ENCODE results near the gene LSM14A. TPM values are rescaled to one million over a fixed set of nuclear protein-coding genes. Genes with fewer than 3 reads are reported as not detected.

The LSM14A gene
- polyA plus RNA-seq, 2 of the 4 experiments (the other 2 are of a cell fraction), result 241 to 264 TPM

DNA sequence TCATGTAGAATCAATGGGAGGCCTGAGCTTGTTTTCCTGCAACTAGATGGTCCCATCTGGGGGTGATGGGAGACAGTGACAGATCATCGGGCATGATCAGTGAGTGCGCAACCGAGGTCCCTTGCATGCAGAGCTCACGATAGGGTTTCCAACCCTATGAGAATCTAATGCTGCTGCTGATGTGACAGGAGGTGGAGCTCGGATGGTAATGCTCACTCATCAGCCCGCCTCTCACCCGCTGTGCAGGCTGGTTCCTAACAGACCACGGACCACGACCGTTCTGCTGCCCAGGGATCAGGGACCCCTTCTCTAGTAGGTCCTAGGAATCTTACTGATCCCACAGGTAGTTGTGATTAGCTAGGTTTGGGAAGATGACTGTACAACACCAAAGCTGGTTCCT is 58.5 kb downstream of the LSM14A start:
- no peak for FAIRE-seq

DNA sequence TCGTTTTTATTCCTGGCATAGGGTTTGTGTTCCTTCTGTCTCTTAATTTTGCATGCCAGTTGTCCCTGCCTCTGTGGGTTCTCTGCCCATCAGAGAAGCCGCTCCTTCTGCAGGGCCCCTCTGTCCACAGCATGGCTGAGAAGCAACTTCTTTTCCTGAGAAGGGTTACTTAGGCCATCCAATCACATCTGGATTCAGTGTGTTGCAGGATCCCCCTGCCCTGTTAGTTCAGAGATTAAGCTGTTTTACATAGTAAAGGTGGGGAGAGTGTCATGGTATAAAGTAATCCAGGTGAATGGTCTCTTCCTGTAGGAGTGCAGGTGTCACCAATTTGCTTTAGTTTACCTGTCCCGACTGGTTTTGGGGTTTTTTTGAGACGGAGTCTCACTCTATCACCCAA is 59.1 kb downstream of the LSM14A start:
- POLR2A ChIA-PET, result no interaction called here
- Histone ChIP-seq H3K4me1 (peaks cover 31% of the 10 kb centered on the region), H3K4me3 (no peak overlapping the region), H3K27ac (peak overlapping the region in 1 of 2 experiments; percentile 13; a peak in 1 of 6 replicates), H3K4me2 (no peak overlapping the region), H3K9me3 (no peaks in the 10 kb centered on the region)
- 94% methylated on average over 4 of the region's 4 CpGs for WGBS (ENCODE audit: missing lambda C conversion rate)
- ATAC-seq (no peak), FAIRE-seq (no peak), DNase-seq (ENCODE audit: low read depth in 1 of 2, low spot score in 1 of 2) (no peak)
- TF ChIP-seq, protein P1, sequence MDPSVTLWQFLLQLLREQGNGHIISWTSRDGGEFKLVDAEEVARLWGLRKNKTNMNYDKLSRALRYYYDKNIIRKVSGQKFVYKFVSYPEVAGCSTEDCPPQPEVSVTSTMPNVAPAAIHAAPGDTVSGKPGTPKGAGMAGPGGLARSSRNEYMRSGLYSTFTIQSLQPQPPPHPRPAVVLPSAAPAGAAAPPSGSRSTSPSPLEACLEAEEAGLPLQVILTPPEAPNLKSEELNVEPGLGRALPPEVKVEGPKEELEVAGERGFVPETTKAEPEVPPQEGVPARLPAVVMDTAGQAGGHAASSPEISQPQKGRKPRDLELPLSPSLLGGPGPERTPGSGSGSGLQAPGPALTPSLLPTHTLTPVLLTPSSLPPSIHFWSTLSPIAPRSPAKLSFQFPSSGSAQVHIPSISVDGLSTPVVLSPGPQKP (IDR thresholded peaks at IDR 0.05; ENCODE audit: low read depth, low read length), result no peak
- no peak for TF ChIP-seq ZFP36 (IDR thresholded peaks at IDR 0.05; ENCODE audit: borderline replicate concordance, partially characterized antibody)
- TF ChIP-seq, protein P2, sequence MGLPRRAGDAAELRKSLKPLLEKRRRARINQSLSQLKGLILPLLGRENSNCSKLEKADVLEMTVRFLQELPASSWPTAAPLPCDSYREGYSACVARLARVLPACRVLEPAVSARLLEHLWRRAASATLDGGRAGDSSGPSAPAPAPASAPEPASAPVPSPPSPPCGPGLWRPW (IDR thresholded peaks at IDR 0.05), result no peak
- TF ChIP-seq ESRRA (IDR thresholded peaks at IDR 0.05; ENCODE audit: borderline replicate concordance, low read length), result no peak
- TF ChIP-seq MAFK (IDR thresholded peaks at IDR 0.05; ENCODE audit: partially characterized antibody), result no peak
- no peak for TF ChIP-seq JUN (IDR thresholded peaks at IDR 0.05)
- TF ChIP-seq EHMT2 (IDR thresholded peaks at IDR 0.05; ENCODE audit: low read depth), result no peak
- TF ChIP-seq CHD2 (IDR thresholded peaks at IDR 0.05; ENCODE audit: low read length, partially characterized antibody), result no peak
- TF ChIP-seq JUNB (IDR thresholded peaks at IDR 0.05), result no peak
- no peak for TF ChIP-seq HOXB5 (CRISPR knock-in tag; IDR thresholded peaks at IDR 0.05)
- TF ChIP-seq MYC (IDR thresholded peaks at IDR 0.05; ENCODE audit: borderline replicate concordance, low read length), result no peak
- no peak for TF ChIP-seq HEYL (CRISPR knock-in tag; IDR thresholded peaks at IDR 0.05)
- TF ChIP-seq ZC3H11A (IDR thresholded peaks at IDR 0.05), result no peak
- no peak for TF ChIP-seq CBX8 (IDR thresholded peaks at IDR 0.05)
- no peak for TF ChIP-seq PHF8 (IDR thresholded peaks at IDR 0.05; ENCODE audit: borderline replicate concordance, low read depth)
- no peak for TF ChIP-seq FOSL2 (IDR thresholded peaks at IDR 0.05)
- no peak for TF ChIP-seq FOSL2 (CRISPR knock-in tag; IDR thresholded peaks at IDR 0.05)
- no peak for TF ChIP-seq RFX5 (IDR thresholded peaks at IDR 0.05)
- CTCF ChIA-PET, result interaction anchor here (0.8 to 12.6 kb wide), 5 partner anchors 8 to 815 kb away, joined by 3 to 173 read pairs (median 4); no protein-coding TSS in a partner anchor

More for the DNA sequence above, 58.5 kb downstream of the LSM14A start:
- no peak overlapping the region for H3K4me3 ChIP-seq
- 95% methylated on average over 10 of the region's 10 CpGs for WGBS (ENCODE audit: missing lambda C conversion rate)
- no peak for TF ChIP-seq CHD2 (IDR thresholded peaks at IDR 0.05; ENCODE audit: low read length, partially characterized antibody)
- TF ChIP-seq HOXB5 (CRISPR knock-in tag; IDR thresholded peaks at IDR 0.05), result no peak
- TF ChIP-seq BHLHE40 (IDR thresholded peaks at IDR 0.05; ENCODE audit: low read depth, low read length), result no peak
- TF ChIP-seq, protein P3, sequence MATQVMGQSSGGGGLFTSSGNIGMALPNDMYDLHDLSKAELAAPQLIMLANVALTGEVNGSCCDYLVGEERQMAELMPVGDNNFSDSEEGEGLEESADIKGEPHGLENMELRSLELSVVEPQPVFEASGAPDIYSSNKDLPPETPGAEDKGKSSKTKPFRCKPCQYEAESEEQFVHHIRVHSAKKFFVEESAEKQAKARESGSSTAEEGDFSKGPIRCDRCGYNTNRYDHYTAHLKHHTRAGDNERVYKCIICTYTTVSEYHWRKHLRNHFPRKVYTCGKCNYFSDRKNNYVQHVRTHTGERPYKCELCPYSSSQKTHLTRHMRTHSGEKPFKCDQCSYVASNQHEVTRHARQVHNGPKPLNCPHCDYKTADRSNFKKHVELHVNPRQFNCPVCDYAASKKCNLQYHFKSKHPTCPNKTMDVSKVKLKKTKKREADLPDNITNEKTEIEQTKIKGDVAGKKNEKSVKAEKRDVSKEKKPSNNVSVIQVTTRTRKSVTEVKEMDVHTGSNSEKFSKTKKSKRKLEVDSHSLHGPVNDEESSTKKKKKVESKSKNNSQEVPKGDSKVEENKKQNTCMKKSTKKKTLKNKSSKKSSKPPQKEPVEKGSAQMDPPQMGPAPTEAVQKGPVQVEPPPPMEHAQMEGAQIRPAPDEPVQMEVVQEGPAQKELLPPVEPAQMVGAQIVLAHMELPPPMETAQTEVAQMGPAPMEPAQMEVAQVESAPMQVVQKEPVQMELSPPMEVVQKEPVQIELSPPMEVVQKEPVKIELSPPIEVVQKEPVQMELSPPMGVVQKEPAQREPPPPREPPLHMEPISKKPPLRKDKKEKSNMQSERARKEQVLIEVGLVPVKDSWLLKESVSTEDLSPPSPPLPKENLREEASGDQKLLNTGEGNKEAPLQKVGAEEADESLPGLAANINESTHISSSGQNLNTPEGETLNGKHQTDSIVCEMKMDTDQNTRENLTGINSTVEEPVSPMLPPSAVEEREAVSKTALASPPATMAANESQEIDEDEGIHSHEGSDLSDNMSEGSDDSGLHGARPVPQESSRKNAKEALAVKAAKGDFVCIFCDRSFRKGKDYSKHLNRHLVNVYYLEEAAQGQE (IDR thresholded peaks at IDR 0.05), result no peak
- TF ChIP-seq EP300 (IDR thresholded peaks at IDR 0.05), result no peak
- no peak for TF ChIP-seq JUN (IDR thresholded peaks at IDR 0.05)
- no peak for TF ChIP-seq HEYL (CRISPR knock-in tag; IDR thresholded peaks at IDR 0.05)
- no peak for TF ChIP-seq ZNF302 (CRISPR knock-in tag; IDR thresholded peaks at IDR 0.05)
- TF ChIP-seq RFX5 (IDR thresholded peaks at IDR 0.05), result no peak
- TF ChIP-seq RAD21 (conservative IDR thresholded peaks at IDR 0.05 in 1 of 2, IDR thresholded peaks at IDR 0.05 in 1 of 2), result no peak
- TF ChIP-seq CEBPB (IDR thresholded peaks at IDR 0.05), result no peak
- CTCF ChIA-PET, result interaction anchor here (0.8 to 12.6 kb wide), 5 partner anchors 8 to 815 kb away, joined by 3 to 173 read pairs (median 4); no protein-coding TSS in a partner anchor
- H3K9me3 ChIP-seq, result no peaks in the 10 kb centered on the region
- no peak overlapping the region for H3K27ac ChIP-seq
- no peak for ATAC-seq
- H3K4me1 ChIP-seq, result peaks cover 38% of the 10 kb centered on the region
- DNase-seq (ENCODE audit: low read depth in 1 of 2, low spot score in 1 of 2), result no peak
- H3K4me2 ChIP-seq, result no peak overlapping the region
- POLR2A ChIA-PET, result no interaction called here

Measured in A549 (cell line).